ENCODE data around the gene THAP7.

THAP7 gene

DNA sequence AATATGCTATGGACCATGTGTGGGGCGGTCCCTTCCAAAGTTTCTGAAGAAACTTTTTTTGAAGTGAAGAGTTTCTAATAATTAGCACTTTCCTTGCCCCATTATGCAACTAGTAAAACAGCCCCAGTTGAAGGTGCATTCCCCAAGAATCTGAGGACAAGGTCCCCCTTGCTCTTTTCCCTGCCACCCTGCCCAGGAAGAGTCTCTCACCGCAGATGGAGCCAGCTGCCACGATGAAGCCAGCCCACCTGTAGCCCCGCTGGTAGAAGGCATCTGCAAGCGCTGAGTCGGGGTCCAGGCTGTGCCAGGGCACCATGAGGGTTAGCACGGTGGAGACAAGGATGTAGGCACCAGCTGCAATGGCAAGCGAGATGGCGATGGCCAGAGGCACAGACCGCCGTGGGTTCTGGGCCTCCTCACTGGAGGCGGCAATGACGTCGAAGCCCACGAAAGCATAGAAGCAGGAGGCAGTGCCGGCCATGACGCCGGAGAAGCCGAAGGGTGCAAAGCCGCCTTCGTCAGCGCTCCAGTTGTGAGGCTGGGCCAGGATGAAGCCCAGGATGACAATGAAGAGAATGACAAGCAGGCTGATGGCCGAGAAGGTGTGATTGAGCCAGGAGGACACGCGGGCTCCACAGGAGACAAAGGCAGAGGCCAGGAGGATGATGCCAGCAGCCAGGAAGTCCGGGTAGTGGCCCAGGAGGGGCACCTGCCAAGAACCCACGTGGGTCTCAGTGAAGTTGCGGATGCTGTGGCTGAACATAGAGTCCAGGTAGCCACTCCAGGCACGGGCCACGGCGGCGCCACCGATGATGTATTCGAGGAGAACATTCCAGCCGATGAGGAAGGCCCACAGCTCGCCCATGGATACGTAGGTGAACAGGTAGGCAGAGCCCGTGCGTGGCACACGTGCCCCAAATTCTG is 29.0 kb upstream of the THAP7 start:
- no peak for DNase-seq

DNA sequence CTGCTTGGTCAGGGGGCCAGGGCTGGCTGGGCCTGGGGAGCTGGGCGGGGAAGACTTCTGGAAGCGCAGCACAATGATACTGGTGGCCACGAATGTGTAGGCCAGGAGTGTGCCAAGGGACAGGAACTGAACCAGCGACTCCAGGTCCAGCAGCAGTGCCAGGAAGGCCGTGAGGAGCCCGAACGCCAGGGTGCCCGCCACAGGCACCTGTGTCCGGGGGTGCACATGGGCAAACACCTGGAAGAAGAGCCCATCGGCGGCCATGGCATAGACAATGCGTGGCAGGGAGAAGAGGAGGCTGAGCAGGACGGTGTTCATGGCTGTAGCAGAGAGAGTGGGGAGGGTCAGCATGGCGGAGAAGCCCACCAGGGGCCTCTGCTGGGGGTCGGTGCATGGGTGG is 28.1 kb upstream of the THAP7 start:
- DNase-seq: no peak

DNA sequence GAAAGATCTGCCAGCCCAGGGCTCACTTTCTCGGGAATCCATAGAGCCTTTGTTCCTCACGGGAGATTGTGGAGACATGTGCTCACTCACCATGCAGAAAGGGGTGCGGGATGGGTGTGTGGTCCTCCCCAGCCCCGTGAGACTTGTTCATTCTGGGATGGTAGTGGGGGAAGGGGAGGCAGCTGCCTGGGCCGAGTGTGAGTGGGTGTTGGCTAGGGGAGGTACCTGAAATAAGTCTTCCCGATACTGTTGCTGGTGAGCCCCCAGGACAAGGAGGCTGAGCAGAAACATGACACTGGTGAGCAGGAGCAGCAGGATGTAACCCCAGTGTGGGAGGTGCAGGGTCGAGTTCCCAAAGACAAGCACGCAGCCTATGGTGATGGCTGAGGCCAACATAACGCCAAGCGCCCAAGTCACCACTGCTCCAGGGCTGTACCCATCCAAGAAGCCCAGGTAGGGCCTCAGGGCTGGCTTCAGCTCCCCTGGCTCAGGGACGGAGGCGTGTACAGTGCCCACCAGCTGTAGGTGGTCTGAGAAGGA is 27.6 kb upstream of the THAP7 start:
- no peak for DNase-seq

DNA sequence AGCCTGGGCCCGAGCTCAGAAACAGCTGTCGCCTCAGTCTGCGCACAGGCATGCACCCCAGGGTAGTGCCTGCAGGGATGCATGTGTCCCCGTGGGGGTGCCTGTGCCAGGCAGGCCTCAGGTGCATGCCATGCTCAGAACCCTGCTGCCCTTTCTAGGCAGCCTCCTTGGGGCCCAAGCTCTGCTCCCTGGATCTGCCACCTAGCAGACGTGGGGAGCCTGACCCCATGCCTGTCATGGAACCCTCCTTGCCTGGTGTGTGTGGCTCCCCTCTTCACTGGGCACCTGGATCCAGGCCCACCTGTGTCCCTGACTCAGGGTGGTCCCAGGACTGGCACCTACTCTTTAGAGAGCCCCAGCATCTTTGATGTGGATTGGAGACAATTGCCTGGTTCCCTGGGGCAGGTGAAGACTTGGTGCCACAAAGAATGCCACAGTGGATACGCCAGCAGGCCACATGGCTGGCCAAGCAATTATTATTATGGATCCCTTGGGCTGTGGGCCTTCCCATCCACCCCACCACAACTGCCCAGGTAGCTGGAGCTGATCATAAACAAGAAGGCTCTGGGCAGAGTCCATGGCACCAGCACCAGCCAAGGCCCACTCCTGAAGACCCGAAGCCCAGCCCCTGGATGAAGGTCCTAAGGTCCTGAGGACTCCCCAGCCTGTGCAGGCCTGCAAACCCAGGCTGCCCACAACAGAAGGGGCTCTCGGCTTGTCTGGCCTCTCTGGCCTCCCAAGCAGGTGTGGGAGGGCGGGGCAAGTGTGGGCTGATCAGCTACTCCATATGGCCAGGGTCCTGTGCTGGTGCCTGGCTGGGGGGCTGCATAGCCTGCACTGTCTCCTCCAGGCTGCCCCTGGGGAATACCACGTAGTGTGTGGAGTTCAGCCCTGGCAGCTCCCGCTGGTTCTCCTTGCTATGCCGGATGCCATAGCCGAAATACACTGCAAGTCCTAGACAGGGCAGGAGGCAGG is 26.6 kb upstream of the THAP7 start:
- DNase-seq: no peak

DNA sequence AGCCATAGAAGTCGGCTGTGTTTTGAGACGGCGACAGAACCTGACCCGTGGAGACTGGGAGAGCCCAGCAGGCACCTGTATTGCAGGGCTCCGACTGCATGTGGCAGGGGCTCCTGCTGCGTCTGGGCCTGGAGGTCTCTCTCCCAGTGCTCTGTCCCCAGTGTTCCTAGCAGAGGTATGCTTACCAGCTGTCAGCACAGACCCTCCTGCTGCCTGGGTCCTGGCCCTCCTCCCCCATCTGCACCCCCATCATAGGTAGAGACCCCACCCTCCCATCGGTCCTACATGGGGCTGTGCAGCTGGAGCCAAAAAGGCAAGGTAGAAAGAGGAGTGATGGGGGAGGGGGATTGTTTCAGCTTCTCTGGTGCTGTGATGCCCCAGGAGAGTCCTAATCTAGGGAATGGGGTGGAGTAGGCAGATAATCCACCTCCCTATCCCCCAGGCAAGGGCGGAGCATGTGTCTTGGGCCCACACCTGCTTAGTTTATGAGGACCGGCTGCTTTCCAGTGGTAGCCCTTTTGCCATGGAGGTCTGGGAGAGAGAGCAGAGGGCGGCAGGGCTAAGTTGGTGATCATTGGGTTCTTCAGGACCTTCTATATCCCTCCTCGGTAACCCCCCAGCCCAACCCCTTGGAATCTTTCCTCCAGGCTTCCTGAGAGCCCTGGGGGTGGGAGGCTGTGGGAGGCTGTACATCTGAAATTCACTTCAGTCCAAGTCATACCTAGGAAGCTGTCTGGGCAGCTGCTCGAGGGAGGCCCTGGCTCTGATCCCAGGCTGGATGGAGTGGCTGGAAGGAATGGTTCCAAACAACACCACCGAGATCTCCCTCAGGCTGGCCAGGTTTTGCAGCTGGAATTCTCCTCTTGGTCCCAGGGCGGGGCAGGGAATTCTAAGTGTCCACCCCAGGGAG is 25.1 kb upstream of the THAP7 start:
- DNase-seq: no peak

DNA sequence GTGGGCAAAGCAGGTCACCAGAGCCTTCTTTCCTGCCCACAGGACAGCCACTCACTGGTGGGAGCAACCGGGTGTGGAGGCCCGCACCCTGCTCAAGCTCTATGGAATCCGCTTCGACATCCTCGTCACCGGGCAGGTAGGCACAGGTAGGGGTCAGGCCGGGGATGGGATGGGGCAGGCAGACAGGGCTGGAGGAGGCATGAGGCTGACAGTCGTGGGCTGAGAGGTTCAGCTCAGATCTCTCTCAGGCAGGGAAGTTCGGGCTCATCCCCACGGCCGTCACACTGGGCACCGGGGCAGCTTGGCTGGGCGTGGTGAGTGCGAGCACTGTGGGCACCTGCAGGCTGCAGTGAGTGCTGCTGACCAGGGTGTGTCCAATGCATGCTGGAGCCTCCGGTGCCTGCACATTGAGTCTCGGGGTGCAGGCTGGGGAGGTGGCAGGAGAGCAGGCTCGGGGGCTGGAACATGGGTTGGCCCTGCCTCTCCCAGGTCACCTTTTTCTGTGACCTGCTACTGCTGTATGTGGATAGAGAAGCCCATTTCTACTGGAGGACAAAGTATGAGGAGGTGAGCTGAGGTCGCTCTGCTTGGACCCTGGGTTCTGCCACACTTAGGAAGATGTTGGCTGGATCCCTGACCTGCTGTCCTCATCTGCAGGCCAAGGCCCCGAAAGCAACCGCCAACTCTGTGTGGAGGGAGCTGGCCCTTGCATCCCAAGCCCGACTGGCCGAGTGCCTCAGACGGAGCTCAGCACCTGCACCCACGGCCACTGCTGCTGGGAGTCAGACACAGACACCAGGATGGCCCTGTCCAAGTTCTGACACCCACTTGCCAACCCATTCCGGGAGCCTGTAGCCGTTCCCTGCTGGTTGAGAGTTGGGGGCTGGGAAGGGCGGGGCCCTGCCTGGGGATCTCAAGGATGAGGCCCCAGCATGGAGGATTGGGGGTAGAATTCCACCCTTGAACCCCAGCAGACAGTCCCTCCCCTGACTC is 24.1 kb upstream of the THAP7 start:
- no peak for DNase-seq

DNA sequence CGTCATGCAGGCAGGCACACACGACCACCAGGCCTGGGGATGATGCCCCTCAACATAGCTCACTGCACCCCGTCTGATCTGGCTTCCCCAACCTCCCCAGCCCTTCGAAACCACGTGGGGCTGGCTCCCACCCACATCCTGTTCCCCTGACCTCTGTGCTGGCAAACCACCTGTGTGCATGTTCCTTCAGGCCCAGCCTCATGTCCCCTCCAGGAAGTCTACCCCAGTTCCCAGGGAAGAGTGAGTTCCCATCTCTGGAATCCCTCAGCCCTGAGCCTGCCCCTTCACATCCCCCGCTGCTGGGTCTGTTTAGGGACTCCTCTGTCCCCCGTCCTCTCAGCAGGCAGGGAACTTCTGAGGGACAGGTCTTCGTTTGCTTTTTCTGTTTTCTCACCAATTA is 23.3 kb upstream of the THAP7 start:
- DNase-seq: peak; percentile 12

DNA sequence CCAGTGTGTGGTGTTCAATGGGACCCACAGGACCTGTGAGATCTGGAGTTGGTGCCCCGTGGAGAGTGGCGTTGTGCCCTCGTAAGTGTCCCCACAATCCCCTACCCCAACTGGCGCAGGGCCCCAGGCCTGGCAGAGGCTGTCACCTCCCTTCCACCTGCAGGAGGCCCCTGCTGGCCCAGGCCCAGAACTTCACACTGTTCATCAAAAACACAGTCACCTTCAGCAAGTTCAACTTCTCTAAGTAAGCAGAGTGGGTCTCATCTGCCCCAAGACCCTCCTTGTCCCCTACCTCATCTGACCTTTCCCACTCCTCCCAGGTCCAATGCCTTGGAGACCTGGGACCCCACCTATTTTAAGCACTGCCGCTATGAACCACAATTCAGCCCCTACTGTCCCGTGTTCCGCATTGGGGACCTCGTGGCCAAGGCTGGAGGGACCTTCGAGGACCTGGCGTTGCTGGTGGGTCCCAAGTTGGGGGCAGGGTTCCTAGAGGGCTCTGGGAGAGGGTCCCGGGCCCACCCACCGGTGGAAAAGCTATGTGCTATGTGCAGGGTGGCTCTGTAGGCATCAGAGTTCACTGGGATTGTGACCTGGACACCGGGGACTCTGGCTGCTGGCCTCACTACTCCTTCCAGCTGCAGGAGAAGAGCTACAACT is 21.2 kb upstream of the THAP7 start:
- no peak for DNase-seq

DNA sequence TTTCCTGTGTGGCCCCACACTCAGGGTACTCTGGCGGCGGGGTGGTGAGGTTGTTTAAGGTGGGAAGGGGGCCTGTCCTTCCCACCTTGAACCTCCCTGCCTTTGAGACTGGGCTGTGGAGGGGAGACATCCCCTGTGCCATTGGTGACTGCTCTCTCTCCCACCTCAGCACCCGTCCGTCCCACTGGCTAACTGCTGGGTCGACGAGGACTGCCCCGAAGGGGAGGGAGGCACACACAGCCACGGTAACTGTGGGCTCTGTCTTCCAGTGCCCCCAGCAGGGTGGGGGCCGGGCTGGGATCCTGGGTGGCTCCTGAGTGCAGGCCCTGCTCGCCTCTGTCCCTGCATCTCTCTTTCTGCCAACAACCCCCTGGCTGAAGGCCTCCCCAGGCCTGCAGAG is 20.6 kb upstream of the THAP7 start:
- no peak for DNase-seq

DNA sequence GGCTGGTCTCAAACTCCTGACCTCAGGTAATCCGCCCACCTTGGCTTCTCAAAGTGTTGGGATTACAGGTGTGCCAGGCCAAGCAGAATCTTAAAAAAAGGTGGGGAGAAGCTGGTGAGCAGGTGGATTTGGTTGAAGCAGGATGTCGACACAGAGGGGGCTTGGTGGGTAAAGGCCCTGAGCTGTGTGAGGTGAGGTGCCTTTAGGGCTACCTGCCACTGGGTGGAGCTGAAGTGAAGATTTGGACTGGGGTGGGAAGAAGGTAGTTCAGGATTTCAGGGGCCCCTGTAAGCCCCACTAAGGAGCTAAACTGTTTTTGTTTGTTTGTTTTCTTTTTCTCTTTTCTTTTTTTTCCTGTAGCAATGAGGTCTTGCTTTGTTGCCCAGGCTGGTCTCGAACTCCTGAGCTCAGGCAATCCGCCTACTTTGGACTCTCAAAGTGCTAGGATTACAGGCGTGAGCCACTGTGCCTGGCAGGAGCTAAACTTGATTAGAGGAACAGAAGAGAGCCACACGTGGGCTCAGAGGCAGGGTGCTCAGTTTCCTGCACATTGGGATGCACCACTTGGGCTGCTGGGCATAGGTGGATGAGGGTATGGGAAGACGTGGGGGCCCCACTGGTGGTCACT is 19.0 kb upstream of the THAP7 start:
- DNase-seq: peak; percentile 21

DNA sequence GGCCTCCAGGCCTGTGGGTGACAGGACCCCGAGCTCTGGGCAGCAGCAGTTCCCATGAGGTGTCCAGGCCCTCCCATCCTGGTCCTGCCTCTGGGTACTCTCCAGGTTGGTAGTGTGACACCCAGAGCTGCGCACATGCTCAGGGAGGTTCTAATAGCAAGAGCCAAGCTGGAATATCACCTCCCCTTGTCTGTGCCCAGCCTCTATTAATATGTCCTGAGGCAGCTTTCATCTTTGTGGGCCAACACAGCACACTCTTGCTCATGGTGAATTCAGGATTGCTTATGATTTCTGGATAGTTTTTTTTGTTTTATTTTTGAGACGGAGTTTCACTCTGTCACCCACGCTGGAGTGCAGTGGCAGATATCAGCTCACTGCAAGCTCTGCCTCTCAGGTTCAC is 16.4 kb upstream of the THAP7 start:
- DNase-seq: no peak

DNA sequence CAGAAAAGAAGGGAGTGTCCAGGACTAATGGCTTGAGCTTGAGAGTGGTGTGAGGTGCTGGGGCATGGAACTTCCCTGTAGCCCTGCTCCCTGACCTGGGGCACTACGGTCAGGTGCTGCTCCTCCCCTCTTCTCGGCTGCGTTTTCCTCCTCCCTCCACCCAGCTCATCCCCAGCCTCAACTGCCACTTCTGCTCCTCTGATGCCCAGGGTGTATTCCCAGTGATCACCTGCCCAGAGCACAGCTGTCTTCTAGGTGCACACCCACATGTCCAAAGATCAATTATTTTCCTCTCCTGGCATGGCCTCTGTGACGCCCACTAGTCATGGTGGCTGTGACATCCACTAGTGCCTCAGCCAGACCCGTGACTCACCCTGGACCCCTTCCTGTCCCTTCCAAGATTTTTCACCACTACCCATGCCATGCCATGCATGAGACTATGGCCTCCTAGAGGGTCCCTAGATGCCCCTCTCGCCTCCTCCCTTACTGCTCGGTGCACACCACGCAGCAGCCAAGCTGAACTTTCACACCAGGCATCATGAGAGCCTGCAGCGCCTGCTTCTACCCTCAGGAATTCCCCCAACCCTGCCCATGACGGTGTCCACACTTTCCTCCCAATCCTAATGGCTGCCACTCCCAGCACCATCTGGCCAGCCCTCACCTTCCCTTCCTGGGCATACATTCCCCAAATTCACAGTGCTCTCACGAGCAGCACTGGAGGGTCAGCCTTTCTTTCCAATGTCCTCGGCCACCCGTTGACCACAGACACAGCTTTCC is 14.9 kb upstream of the THAP7 start:
- DNase-seq: no peak

DNA sequence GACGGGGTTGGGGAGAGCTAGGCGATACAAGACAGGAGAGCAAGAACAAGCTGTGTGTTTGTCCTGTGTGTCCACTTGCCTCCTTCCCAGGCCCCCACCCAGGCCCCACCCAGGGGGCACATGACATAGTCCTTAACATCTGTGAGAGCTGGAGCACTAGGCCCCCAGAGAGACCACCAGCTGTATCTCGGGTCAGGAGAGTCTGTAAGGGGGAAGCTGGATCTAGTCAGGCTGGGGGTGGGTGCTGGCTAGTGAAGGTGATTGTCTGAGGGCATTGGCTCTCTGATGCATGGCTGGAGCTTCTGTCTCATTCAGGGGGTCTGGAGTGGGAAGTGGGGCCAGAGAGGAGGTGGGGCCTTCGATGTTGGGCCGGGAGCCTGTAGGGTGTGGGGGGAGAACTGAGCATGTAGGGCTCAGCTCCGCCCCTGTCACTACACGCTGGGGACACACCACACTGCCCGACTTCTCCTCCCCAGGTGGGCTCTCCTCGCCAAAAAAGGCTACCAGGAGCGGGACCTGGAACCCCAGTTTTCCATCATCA is 13.6 kb upstream of the THAP7 start:
- no peak for DNase-seq

DNA sequence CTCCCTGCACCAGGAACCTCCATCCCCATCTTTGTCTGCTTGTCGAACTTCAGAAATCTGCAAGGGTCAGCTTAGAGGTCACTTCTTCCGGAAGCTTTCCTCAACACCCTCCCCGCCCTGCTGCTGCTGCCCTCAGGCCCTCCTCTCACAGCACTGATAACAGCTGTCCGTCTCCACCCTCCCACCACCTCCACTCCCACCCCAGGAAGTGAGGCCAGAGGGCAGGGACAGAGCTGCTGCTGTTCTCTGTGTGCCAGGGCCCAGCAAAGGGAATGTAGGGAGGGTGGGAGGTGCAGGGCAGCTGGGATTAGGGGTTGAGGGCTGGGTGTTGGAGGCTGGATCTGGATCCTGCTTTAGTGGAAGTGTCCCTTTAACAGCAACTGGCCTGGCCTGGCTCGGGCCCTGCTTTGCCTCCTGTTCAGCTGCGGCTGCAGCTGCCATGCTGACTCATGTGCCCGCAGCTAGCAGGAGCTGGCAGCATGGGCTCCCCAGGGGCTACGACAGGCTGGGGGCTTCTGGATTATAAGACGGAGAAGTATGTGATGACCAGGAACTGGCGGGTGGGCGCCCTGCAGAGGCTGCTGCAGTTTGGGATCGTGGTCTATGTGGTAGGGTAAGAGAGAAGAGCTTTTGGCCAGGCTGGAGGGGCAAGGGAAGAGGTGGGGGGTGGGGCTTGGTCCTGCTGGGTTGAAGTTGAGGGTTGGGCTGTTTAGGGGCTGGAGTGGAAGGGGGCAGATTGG is 13.0 kb upstream of the THAP7 start, which contains the start of gene P2RX6:
P2RX6 (plus strand) TSS at position 440 of the 740 bp plus-strand sequence; CDS start at position 450, 10 bp downstream.
- no peak for DNase-seq

DNA sequence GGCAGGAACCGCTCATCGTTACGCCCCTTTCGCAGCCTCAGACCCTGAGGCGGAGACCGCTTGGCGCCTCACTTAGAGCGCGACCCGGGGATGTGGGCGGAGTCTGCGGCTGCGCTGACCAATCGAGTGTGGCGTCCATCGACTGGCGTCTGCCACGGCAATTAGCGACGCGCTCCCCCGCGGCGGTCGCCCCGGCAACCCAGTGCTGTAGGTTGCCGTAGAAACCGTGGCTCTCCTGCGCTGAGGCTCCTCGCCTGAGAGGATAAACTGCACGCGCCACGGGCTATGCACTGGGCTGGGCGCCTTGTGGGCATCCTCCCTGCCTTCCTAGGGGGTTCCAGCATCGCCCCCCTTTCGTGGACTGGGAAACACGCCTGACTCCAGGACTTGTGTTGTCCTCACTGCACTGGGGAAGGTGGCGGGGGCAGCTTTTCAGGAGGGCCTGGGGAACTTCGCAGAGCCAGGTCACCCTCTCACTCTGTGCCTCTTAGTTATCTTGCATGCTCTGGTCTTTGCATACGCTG is 12.3 kb upstream of the THAP7 start:
- peak; percentile 91 for DNase-seq

DNA sequence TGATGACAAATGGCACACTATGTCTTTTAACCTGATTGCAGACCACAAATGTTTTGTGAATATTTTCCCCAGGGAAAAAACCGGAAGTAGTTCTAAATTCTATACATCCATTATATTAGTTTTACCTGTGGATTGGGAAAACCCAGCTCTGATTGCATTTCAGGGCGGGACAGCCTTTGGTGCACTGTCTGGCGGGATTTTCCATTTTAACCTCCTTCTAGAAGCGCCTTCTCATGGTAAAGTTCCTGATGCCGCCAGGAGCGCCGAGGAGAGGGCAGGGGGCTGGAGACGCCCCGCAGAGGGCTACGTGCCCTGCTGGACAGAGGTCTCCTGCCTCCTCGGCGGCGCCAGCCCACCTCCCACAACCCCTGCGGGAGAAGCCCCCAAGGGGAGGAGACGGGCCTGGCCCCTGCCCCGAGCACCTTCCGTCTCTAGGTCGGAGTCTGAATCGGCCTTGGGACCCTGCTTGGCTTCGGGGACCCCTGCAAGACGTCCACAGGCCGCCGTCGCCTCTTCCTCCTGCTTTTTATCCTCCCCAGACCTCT is 11.8 kb upstream of the THAP7 start:
- DNase-seq: no peak

All from CD4-positive, alpha-beta T cell treated with Interleukin-12 subunit alpha and Interleukin-12 subunit beta, for 1 hour (primary cell).